ENCODE results near the gene ESRRA. TPM values are rescaled to one million over a fixed set of nuclear protein-coding genes. Genes with fewer than 3 reads are reported as not detected.

The ESRRA gene
- total RNA-seq, 4 donors from 2014 or later: 49.2 to 108 (median 79.3) TPM

GRCh38 chr11:64317961-64318765 is 12.8 kb downstream of the ESRRA start, which contains the start of gene PRDX5:
PRDX5 (plus strand) TSS chr11:64318121; CDS start chr11:64318216, 95 bp downstream.
- TF ChIP-seq POLR2A (IDR thresholded peaks at IDR 0.05) (peak in 1 of 2 donors; percentile 48), CTCF (IDR thresholded peaks at IDR 0.05) (no peak)
- peak within 1 kb of the TSS; percentile 72 for H3K4me3 ChIP-seq (ENCODE audit: low read depth, poor library complexity, severe bottlenecking)
- WGBS, 2 donors: 0 to 1% methylated on average over 26 to 61 of the region's 61 CpGs
- peak; percentile 96 to 99 for DNase-seq (ENCODE audit: low spot score in 2 of 2)
- intact Hi-C loops (cut with DNase I; ENCODE audit: low total_unique reads): no loop called here

- H3K4me3 ChIP-seq (ENCODE audit: low read depth, poor library complexity, severe bottlenecking): peak overlapping the region; percentile 72
- intact Hi-C loops (cut with DNase I; ENCODE audit: low total_unique reads): no loop called here
- DNase-seq (ENCODE audit: low spot score in 2 of 2): no peak
- no peak for TF ChIP-seq CTCF (IDR thresholded peaks at IDR 0.05)
- no peak for TF ChIP-seq POLR2A (IDR thresholded peaks at IDR 0.05)
- WGBS, 2 donors: 19 to 22% methylated on average over 14 to 19 of the region's 19 CpGs
Measured at GRCh38 chr11:64318766-64319761, 13.7 kb downstream of the ESRRA start.

DNA sequence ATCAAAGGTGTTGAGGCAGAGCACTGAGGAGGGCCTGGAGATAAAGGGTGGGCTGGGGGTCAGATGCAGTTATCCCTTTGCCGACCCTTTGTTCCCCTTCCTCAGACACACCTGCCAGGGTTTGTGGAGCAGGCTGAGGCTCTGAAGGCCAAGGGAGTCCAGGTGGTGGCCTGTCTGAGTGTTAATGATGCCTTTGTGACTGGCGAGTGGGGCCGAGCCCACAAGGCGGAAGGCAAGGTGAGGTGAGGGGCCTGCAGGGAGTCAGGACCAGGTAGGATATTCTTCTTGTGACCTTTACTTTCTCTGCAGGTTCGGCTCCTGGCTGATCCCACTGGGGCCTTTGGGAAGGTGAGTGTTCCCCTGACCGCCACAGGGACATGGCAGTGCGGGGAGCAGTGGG is 15.2 kb downstream of the ESRRA start:
- H3K4me3 ChIP-seq (ENCODE audit: low read depth, poor library complexity, severe bottlenecking): no peak overlapping the region
- DNase-seq (ENCODE audit: low spot score in 2 of 2): no peak

GRCh38 chr11:64321026-64321425 is 15.7 kb downstream of the ESRRA start:
- 68 to 71% methylated on average over 5 of the region's 5 CpGs for WGBS, 2 donors
- intact Hi-C loops (cut with DNase I; ENCODE audit: low total_unique reads): no loop called here
- no peak for DNase-seq (ENCODE audit: low spot score in 2 of 2)

More for the DNA sequence above, 15.2 kb downstream of the ESRRA start:
- TF ChIP-seq CTCF (IDR thresholded peaks at IDR 0.05): no peak
- no peak for TF ChIP-seq POLR2A (IDR thresholded peaks at IDR 0.05)
- intact Hi-C loops (cut with DNase I; ENCODE audit: low total_unique reads): no loop called here
- 93 to 94% methylated on average over 7 of the region's 7 CpGs for WGBS, 2 donors

More at GRCh38 chr11:64321026-64321425, 15.7 kb downstream of the ESRRA start:
- TF ChIP-seq POLR2A (IDR thresholded peaks at IDR 0.05) (no peak), CTCF (IDR thresholded peaks at IDR 0.05) (no peak)
- no peak overlapping the region for H3K4me3 ChIP-seq (ENCODE audit: low read depth, poor library complexity, severe bottlenecking)
